GM12878 (cell line): Measurements from ENCODE around the gene RHBG.

Source experiments
- CEBPB ChIP-seq, 2 experiments: fragments of 150-350 bp in 1 of 2; IDR thresholded peaks; 2 replicates each; pipeline ENCODE4 v1.6.1; 2012 to 2014; ENCODE audit warnings: low read depth in 2 of 2, low read length in 2 of 2, borderline replicate concordance in 1 of 2, inconsistent platforms in 1 of 2
- CHD2 ChIP-seq: IDR thresholded peaks from 2 replicates; pipeline ENCODE4 v1.6.1; 2011; ENCODE audit warnings: low read depth, low read length, improper control_type of control experiment, borderline replicate concordance
- EZH2 ChIP-seq: IDR thresholded peaks from 2 replicates; pipeline ENCODE4 v1.6.1; 2012; ENCODE audit warnings: low read depth, mild to moderate bottlenecking, control low read depth, inconsistent platforms, low read length, borderline replicate concordance; ENCODE audit not compliant: control insufficient read depth
- FOS ChIP-seq: IDR thresholded peaks from 3 replicates; pipeline ENCODE4 v1.6.1; 2011; ENCODE audit warnings: borderline replicate concordance; ENCODE audit not compliant: insufficient read length; ENCODE audit errors: extremely low read depth
- NFYA ChIP-seq: IDR thresholded peaks from 2 replicates; pipeline ENCODE4 v1.6.1; 2011; ENCODE audit warnings: low read depth, mild to moderate bottlenecking, low read length, improper control_type of control experiment, borderline replicate concordance
- POU2F2 ChIP-seq: IDR thresholded peaks from 3 replicates; pipeline ENCODE4 v1.6.1; 2011; ENCODE audit warnings: low read depth, mild to moderate bottlenecking, low read length, borderline replicate concordance
- RFX5 ChIP-seq: IDR thresholded peaks from 2 replicates; pipeline ENCODE4 v1.6.1; 2011; ENCODE audit warnings: low read depth, low read length, improper control_type of control experiment
- TF ChIP-seq, protein P1 (sequence below): IDR thresholded peaks from 2 replicates; pipeline ENCODE4 v1.6.1; 2012; ENCODE audit warnings: improper control_type of control experiment, low read depth, low read length; ENCODE audit not compliant: insufficient replicate concordance
- TF ChIP-seq, protein P2 (sequence below), 3 experiments: IDR thresholded peaks in 2 of 3; conservative IDR thresholded peaks in 1 of 3; 2 replicates each; pipeline ENCODE4 v1.5.1; 2011; ENCODE audit warnings: low read depth in 3 of 3, low read length in 3 of 3, mild to moderate bottlenecking in 3 of 3, control low read depth in 2 of 3, moderate library complexity in 2 of 3, inconsistent platforms in 1 of 3, mixed read lengths in 1 of 3; ENCODE audit not compliant: control insufficient read depth in 2 of 3, insufficient read depth in 1 of 3; ENCODE audit errors: extremely low read depth in 1 of 3
- TF ChIP-seq, protein P3 (sequence below): IDR thresholded peaks from 2 replicates; pipeline ENCODE4 v1.6.1; 2011; ENCODE audit warnings: low read depth, mild to moderate bottlenecking, low read length, moderate library complexity, borderline replicate concordance; ENCODE audit errors: extremely low read depth
- TF ChIP-seq, protein P4 (sequence below): IDR thresholded peaks from 2 replicates; pipeline ENCODE4 v1.6.1; 2011; ENCODE audit warnings: borderline replicate concordance, low read depth, mild to moderate bottlenecking, moderate library complexity, low read length; ENCODE audit not compliant: insufficient read depth, poor library complexity, severe bottlenecking
- TF ChIP-seq, protein P5 (sequence below): IDR thresholded peaks from 2 replicates; pipeline ENCODE4 v1.6.1; 2012; ENCODE audit warnings: mild to moderate bottlenecking, low read depth, low read length

DNA sequence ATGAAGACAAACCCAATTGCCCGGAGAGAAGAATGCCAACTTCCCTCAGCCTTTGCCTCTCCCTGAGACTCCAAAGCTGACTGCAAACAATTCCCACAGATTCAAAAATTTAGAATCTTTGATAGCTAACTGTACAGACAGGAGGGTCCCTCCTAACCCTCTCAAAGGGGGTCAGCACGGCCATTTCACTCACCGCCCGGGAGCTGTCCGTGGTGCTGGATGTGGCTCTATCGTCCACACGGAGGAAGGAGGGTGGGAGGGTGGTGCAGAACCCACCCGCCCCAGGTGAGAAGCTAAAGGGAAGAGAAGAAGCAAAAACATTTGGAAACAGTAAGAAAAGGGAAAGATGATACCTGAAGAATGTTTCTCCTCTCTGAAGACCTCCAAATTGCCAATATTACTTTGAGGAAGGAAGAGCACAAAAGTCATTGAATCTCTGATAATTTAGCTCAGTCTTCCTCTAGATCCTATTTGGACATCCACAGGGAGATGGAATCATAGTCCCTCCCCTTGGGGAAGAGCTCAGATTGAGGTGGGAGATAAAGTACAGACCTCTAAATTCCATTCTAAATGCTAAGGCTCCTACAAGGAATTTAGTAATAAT lies 45.6 kb downstream of the RHBG start:
- TF ChIP-seq, protein P1, sequence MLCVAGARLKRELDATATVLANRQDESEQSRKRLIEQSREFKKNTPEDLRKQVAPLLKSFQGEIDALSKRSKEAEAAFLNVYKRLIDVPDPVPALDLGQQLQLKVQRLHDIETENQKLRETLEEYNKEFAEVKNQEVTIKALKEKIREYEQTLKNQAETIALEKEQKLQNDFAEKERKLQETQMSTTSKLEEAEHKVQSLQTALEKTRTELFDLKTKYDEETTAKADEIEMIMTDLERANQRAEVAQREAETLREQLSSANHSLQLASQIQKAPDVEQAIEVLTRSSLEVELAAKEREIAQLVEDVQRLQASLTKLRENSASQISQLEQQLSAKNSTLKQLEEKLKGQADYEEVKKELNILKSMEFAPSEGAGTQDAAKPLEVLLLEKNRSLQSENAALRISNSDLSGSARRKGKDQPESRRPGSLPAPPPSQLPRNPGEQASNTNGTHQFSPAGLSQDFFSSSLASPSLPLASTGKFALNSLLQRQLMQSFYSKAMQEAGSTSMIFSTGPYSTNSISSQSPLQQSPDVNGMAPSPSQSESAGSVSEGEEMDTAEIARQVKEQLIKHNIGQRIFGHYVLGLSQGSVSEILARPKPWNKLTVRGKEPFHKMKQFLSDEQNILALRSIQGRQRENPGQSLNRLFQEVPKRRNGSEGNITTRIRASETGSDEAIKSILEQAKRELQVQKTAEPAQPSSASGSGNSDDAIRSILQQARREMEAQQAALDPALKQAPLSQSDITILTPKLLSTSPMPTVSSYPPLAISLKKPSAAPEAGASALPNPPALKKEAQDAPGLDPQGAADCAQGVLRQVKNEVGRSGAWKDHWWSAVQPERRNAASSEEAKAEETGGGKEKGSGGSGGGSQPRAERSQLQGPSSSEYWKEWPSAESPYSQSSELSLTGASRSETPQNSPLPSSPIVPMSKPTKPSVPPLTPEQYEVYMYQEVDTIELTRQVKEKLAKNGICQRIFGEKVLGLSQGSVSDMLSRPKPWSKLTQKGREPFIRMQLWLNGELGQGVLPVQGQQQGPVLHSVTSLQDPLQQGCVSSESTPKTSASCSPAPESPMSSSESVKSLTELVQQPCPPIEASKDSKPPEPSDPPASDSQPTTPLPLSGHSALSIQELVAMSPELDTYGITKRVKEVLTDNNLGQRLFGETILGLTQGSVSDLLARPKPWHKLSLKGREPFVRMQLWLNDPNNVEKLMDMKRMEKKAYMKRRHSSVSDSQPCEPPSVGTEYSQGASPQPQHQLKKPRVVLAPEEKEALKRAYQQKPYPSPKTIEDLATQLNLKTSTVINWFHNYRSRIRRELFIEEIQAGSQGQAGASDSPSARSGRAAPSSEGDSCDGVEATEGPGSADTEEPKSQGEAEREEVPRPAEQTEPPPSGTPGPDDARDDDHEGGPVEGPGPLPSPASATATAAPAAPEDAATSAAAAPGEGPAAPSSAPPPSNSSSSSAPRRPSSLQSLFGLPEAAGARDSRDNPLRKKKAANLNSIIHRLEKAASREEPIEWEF, result no peak
- TF ChIP-seq, protein P2, sequence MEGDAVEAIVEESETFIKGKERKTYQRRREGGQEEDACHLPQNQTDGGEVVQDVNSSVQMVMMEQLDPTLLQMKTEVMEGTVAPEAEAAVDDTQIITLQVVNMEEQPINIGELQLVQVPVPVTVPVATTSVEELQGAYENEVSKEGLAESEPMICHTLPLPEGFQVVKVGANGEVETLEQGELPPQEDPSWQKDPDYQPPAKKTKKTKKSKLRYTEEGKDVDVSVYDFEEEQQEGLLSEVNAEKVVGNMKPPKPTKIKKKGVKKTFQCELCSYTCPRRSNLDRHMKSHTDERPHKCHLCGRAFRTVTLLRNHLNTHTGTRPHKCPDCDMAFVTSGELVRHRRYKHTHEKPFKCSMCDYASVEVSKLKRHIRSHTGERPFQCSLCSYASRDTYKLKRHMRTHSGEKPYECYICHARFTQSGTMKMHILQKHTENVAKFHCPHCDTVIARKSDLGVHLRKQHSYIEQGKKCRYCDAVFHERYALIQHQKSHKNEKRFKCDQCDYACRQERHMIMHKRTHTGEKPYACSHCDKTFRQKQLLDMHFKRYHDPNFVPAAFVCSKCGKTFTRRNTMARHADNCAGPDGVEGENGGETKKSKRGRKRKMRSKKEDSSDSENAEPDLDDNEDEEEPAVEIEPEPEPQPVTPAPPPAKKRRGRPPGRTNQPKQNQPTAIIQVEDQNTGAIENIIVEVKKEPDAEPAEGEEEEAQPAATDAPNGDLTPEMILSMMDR (IDR thresholded peaks at IDR 0.05 in 2 of 3, conservative IDR thresholded peaks at IDR 0.05 in 1 of 3; ENCODE audit: control insufficient read depth in 2 of 3, extremely low read depth in 1 of 3, insufficient read depth in 1 of 3, low read depth in 3 of 3, low read length in 3 of 3), result no peak
- no peak for TF ChIP-seq CHD2
- TF ChIP-seq, protein P3, sequence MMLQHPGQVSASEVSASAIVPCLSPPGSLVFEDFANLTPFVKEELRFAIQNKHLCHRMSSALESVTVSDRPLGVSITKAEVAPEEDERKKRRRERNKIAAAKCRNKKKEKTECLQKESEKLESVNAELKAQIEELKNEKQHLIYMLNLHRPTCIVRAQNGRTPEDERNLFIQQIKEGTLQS, result no peak
- TF ChIP-seq FOS, result no peak
- TF ChIP-seq, protein P4, sequence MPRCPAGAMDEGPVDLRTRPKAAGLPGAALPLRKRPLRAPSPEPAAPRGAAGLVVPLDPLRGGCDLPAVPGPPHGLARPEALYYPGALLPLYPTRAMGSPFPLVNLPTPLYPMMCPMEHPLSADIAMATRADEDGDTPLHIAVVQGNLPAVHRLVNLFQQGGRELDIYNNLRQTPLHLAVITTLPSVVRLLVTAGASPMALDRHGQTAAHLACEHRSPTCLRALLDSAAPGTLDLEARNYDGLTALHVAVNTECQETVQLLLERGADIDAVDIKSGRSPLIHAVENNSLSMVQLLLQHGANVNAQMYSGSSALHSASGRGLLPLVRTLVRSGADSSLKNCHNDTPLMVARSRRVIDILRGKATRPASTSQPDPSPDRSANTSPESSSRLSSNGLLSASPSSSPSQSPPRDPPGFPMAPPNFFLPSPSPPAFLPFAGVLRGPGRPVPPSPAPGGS, result no peak
- TF ChIP-seq RFX5, result no peak
- TF ChIP-seq NFYA, result no peak
- TF ChIP-seq, protein P5, sequence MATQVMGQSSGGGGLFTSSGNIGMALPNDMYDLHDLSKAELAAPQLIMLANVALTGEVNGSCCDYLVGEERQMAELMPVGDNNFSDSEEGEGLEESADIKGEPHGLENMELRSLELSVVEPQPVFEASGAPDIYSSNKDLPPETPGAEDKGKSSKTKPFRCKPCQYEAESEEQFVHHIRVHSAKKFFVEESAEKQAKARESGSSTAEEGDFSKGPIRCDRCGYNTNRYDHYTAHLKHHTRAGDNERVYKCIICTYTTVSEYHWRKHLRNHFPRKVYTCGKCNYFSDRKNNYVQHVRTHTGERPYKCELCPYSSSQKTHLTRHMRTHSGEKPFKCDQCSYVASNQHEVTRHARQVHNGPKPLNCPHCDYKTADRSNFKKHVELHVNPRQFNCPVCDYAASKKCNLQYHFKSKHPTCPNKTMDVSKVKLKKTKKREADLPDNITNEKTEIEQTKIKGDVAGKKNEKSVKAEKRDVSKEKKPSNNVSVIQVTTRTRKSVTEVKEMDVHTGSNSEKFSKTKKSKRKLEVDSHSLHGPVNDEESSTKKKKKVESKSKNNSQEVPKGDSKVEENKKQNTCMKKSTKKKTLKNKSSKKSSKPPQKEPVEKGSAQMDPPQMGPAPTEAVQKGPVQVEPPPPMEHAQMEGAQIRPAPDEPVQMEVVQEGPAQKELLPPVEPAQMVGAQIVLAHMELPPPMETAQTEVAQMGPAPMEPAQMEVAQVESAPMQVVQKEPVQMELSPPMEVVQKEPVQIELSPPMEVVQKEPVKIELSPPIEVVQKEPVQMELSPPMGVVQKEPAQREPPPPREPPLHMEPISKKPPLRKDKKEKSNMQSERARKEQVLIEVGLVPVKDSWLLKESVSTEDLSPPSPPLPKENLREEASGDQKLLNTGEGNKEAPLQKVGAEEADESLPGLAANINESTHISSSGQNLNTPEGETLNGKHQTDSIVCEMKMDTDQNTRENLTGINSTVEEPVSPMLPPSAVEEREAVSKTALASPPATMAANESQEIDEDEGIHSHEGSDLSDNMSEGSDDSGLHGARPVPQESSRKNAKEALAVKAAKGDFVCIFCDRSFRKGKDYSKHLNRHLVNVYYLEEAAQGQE, result peak; percentile 90
- TF ChIP-seq CEBPB (IDR thresholded peaks at IDR 0.05; ENCODE audit: borderline replicate concordance in 1 of 2, low read depth in 2 of 2, low read length in 2 of 2), result no peak
- no peak for TF ChIP-seq EZH2
- no peak for TF ChIP-seq POU2F2
